H1 (cell line): ENCODE results near the gene CORO2B. TPM values are rescaled to one million over a fixed set of nuclear protein-coding genes. Genes with fewer than 3 reads are reported as not detected.

ENCODE experiments used
- CTCF ChIA-PET: fragments of 300-600 bp; sonication (Branson Sonifier 250); formaldehyde crosslinking; loops from one replicate; lab custom pipeline; 2021; ENCODE audit not compliant: partially characterized antibody; lab: Charles Lee
- POLR2A ChIA-PET: fragments of 300-600 bp; sonication (Branson Sonifier 250); formaldehyde crosslinking; loops from one replicate; lab custom pipeline; 2021; ENCODE audit warnings: inconsistent platforms; ENCODE audit not compliant: partially characterized antibody; lab: Charles Lee
- DNase-seq, 2 experiments: peaks; one replicate each; pipeline versions ENCODE4 v3.0.0 to v3.0.0-alpha.2; 2010 to 2022; ENCODE audit warnings: low spot score in 2 of 2, low read depth in 1 of 2, mixed read lengths in 1 of 2
- FAIRE-seq: peaks from 2 replicates; lab custom pipeline; 2011; peaks lifted over from hg19 to GRCh38; lab: Jason Lieb, UNC
- H2AFZ ChIP-seq: 2 replicates; pipeline ENCODE4 v1.8.1; 2012; ENCODE audit warnings: low read length, inconsistent platforms
- H2AK5ac ChIP-seq: 2 replicates; pipeline ENCODE4 v1.6.1; 2013; ENCODE audit warnings: low read depth, low read length
- H2BK120ac ChIP-seq: replicated peaks from 2 replicates; pipeline ENCODE3; 2013; ENCODE audit warnings: low read depth, low read length, inconsistent platforms
- H2BK12ac ChIP-seq: 2 replicates; pipeline ENCODE4 v1.6.1; 2013; ENCODE audit warnings: low read depth, low read length
- H2BK15ac ChIP-seq: 2 replicates; pipeline ENCODE4 v1.6.1; 2013; ENCODE audit warnings: low read length
- H2BK20ac ChIP-seq: 2 replicates; pipeline ENCODE4 v1.6.1; 2013; ENCODE audit warnings: low read length
- H2BK5ac ChIP-seq: 2 replicates; pipeline ENCODE4 v1.6.1; 2013; ENCODE audit warnings: low read depth, low read length
- H3K14ac ChIP-seq: 2 replicates; pipeline ENCODE4 v1.6.1; 2013; ENCODE audit warnings: inconsistent platforms; ENCODE audit not compliant: insufficient read length
- H3K18ac ChIP-seq: 2 replicates; pipeline ENCODE4 v1.6.1; 2013; ENCODE audit warnings: low read length; ENCODE audit errors: extremely low read depth
- H3K23ac ChIP-seq: 2 replicates; pipeline ENCODE4 v1.6.1; 2013; ENCODE audit warnings: inconsistent platforms; ENCODE audit not compliant: insufficient read length
- H3K23me2 ChIP-seq: 2 replicates; pipeline ENCODE4 v1.6.1; 2013; ENCODE audit warnings: low read depth, low read length
- H3K27ac ChIP-seq: 2 replicates; pipeline ENCODE4 v1.6.1; 2011; ENCODE audit warnings: low read depth, low read length, inconsistent platforms
- H3K27me3 ChIP-seq, 4 experiments: replicated peaks in 1 of 4; 1 replicate in 1 of 4; 2 replicates in 3 of 4; pipeline versions ENCODE4 v1.6.1 to v1.8.1; 2011 to 2013; ENCODE audit warnings: low read length in 3 of 4, mild to moderate bottlenecking in 3 of 4, inconsistent platforms in 2 of 4, mixed read lengths in 2 of 4, moderate library complexity in 1 of 4; ENCODE audit not compliant: control insufficient read depth in 3 of 4, insufficient read depth in 3 of 4; ENCODE audit errors: extremely low read depth in 1 of 4
- H3K36me3 ChIP-seq, 4 experiments: 2 replicates each; pipeline versions ENCODE4 v1.6.1 to v1.8.1; 2011 to 2013; ENCODE audit warnings: mild to moderate bottlenecking in 4 of 4, low read length in 3 of 4, moderate library complexity in 2 of 4, control low read depth in 1 of 4, inconsistent platforms in 1 of 4; ENCODE audit not compliant: insufficient read depth in 4 of 4, control insufficient read depth in 2 of 4
- H3K4ac ChIP-seq: replicated peaks from 2 replicates; pipeline ENCODE3; 2013; ENCODE audit warnings: low read length, low read depth, mixed read lengths, inconsistent platforms; ENCODE audit not compliant: insufficient read length
- H3K4me1 ChIP-seq, 4 experiments: replicated peaks in 1 of 4; 1 replicate in 1 of 4; 2 replicates in 3 of 4; pipeline versions ENCODE4 v1.6.1 to v1.8.1; 2011 to 2013; ENCODE audit warnings: low read length in 3 of 4, inconsistent platforms in 2 of 4, mixed read lengths in 1 of 4; ENCODE audit not compliant: insufficient read depth in 4 of 4, control insufficient read depth in 3 of 4
- H3K4me2 ChIP-seq, 2 experiments: 2 replicates each; pipeline versions ENCODE4 v1.6.1 to v1.8.1; 2011 to 2013; ENCODE audit warnings: low read depth in 2 of 2, low read length in 2 of 2, control low read depth in 1 of 2, inconsistent platforms in 1 of 2, mild to moderate bottlenecking in 1 of 2; ENCODE audit not compliant: insufficient read depth in 1 of 2
- H3K4me3 ChIP-seq, 4 experiments: fragments of 200-600, 300-600 bp in 1 of 4; sonication (generic), shearing (Covaris generic), sonication (Bioruptor Twin) in 1 of 4; 2 replicates each; pipeline versions ENCODE4 v1.5.1 to v1.8.1; 2011 to 2016; ENCODE audit warnings: low read length in 4 of 4, low read depth in 3 of 4, control low read depth in 2 of 4, inconsistent platforms in 2 of 4, mild to moderate bottlenecking in 2 of 4, mixed read lengths in 1 of 4, moderate library complexity in 1 of 4; ENCODE audit not compliant: insufficient read depth in 2 of 4; ENCODE audit errors: extremely low read depth in 1 of 4
- H3K56ac ChIP-seq: replicated peaks from 2 replicates; pipeline ENCODE3; 2013; ENCODE audit warnings: low read depth, mild to moderate bottlenecking, mixed read lengths, low read length, inconsistent platforms; ENCODE audit not compliant: insufficient read length
- H3K79me1 ChIP-seq: 2 replicates; pipeline ENCODE4 v1.6.1; 2013; ENCODE audit warnings: low read depth, low read length, control low read depth
- H3K79me2 ChIP-seq, 2 experiments: 2 replicates each; pipeline versions ENCODE4 v1.6.1 to v1.8.1; 2012 to 2013; ENCODE audit warnings: low read length in 2 of 2, mild to moderate bottlenecking in 2 of 2, inconsistent platforms in 1 of 2; ENCODE audit not compliant: insufficient read depth in 2 of 2, control insufficient read depth in 1 of 2
- H3K9ac ChIP-seq, 4 experiments: replicated peaks in 1 of 4; 1 replicate in 1 of 4; 2 replicates in 3 of 4; pipeline versions ENCODE4 v1.6.1 to v1.8.1; 2011 to 2013; ENCODE audit warnings: low read depth in 3 of 4, low read length in 3 of 4, control low read depth in 2 of 4, mild to moderate bottlenecking in 2 of 4, moderate library complexity in 2 of 4, inconsistent platforms in 1 of 4; ENCODE audit errors: extremely low read depth in 1 of 4
- H3K9me3 ChIP-seq, 2 experiments: 2 replicates each; pipeline versions ENCODE4 v1.6.1 to v1.8.1; 2012 to 2013; ENCODE audit warnings: mild to moderate bottlenecking in 2 of 2, moderate library complexity in 2 of 2, control low read depth in 1 of 2, inconsistent platforms in 1 of 2, low read depth in 1 of 2, low read length in 1 of 2, mixed read lengths in 1 of 2; ENCODE audit not compliant: insufficient read depth in 2 of 2
- H4K20me1 ChIP-seq, 2 experiments: replicated peaks in 1 of 2; 2 replicates each; pipeline versions ENCODE3 to v1.8.1; 2011 to 2013; ENCODE audit warnings: inconsistent platforms in 2 of 2, low read length in 2 of 2, mild to moderate bottlenecking in 1 of 2; ENCODE audit not compliant: insufficient read depth in 2 of 2, control insufficient read depth in 1 of 2
- H4K5ac ChIP-seq: 2 replicates; pipeline ENCODE4 v1.6.1; 2013; ENCODE audit warnings: low read length, low read depth, mixed read lengths, inconsistent platforms; ENCODE audit not compliant: insufficient read length
- H4K8ac ChIP-seq: 2 replicates; pipeline ENCODE4 v1.8.0; 2013; ENCODE audit warnings: mild to moderate bottlenecking, moderate library complexity, low read length, inconsistent platforms; ENCODE audit not compliant: insufficient read depth; ENCODE audit errors: extremely low read depth
- H4K91ac ChIP-seq: replicated peaks from 2 replicates; pipeline ENCODE3; 2013; ENCODE audit warnings: low read length, mixed read lengths, inconsistent platforms; ENCODE audit not compliant: insufficient read length
- CBX5 ChIP-seq: fragments of 300-800, 300-1000 bp; sonication (generic); IDR thresholded peaks from 2 replicates; pipeline ENCODE4 v1.7.1; 2016; ENCODE audit warnings: antibody characterized with exemption, low read length, low read depth
- CHD1 ChIP-seq: IDR thresholded peaks from 2 replicates; pipeline ENCODE4 v1.6.1; 2012; ENCODE audit warnings: low read depth, low read length, improper control_type of control experiment
- EGR1 ChIP-seq: IDR thresholded peaks from 2 replicates; pipeline ENCODE4 v1.6.1; 2011; ENCODE audit warnings: low read depth, low read length, borderline replicate concordance
- NRF1 ChIP-seq: IDR thresholded peaks from 2 replicates; pipeline ENCODE4 v1.6.1; 2011; ENCODE audit warnings: mild to moderate bottlenecking, low read depth, low read length, improper control_type of control experiment
- SIRT6 ChIP-seq: IDR thresholded peaks from one replicate; pipeline ENCODE4 v1.7.1; 2012; ENCODE audit warnings: low read length, inconsistent platforms
- TCF12 ChIP-seq: IDR thresholded peaks from 2 replicates; pipeline ENCODE4 v1.6.1; 2011; ENCODE audit warnings: low read depth, mild to moderate bottlenecking, low read length
- WGBS, 2 experiments: shearing (Covaris generic) in 1 of 2; methylation state at CpG; one replicate each; pipeline versions ENCODE4 v1.1.6 to v1.1.7; 2013 to 2015; ENCODE audit warnings: low lambda C conversion rate in 2 of 2, mixed read lengths in 2 of 2, inconsistent platforms in 1 of 2, low coverage in 1 of 2, missing lambda C conversion rate in 1 of 2; ENCODE audit not compliant: insufficient replicate concordance in 2 of 2, insufficient coverage in 1 of 2, insufficient read length in 1 of 2; ENCODE audit errors: extremely low coverage in 1 of 2, missing lambda C conversion rate in 1 of 2; 5-methylcytosine and 5-hydroxymethylcytosine counted together
- polyA plus RNA-seq, 7 experiments: library from polyadenylated mRNA; depleted of rRNA in 3 of 7; stranded (reverse) in 5 of 7; unstranded in 2 of 7; fragments of >200 nt in 5 of 7; fragments of 200-250 nt in 2 of 7; gene quantifications; 1 replicate in 5 of 7; 2 replicates in 1 of 7; 4 replicates in 1 of 7; pipeline versions ENCODE4 v1.2.1 to v1.2.3, GENCODE V29; 2011 to 2013; ENCODE audit warnings: missing spikeins in 2 of 7, mixed read lengths in 2 of 7
- total RNA-seq: library from RNA; stranded (reverse); fragmentation: NEBNext Ultra II Directional; extraction: Animal tissue kit (Norgen Biotek cat#: 25700); gene quantifications from 2 replicates; pipeline ENCODE4 v1.2.1, GENCODE V29; 2021
- TF ChIP-seq, protein P1 (sequence below), 3 experiments: IDR thresholded peaks; 1 replicate in 2 of 3; 2 replicates in 1 of 3; pipeline versions ENCODE4 v1.5.1 to v1.6.1; 2011; ENCODE audit warnings: low read length in 3 of 3, mild to moderate bottlenecking in 3 of 3, inconsistent platforms in 2 of 3, low read depth in 1 of 3, moderate library complexity in 1 of 3; ENCODE audit not compliant: insufficient read depth in 1 of 3; ENCODE audit errors: control extremely low read depth in 1 of 3

Gene CORO2B
- total and polyA plus RNA-seq, 2 of the 8 experiments (the other 6 are each of a cell fraction or from before 2014, with no cell fraction given), result 3.4 to 6.7 TPM

DNA sequence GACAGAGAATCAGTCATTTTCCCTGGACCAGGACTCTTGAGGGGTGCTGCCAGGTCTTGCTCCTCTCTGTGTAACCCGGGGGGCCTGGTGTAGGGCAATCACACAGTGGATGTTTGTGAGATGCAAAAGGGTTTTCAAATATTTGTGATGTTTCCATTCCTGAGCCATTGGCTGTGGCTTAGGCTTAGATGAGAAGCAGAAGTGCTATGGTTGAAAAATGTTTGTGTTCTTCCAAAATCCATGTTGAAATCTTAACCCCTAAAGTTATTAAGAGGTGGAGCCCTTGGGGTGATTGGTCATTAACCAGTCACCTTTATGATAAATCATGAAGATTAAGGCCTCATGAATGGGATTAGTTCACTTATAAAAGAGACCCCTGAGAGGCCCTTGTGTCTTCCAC is 36.5 kb downstream of the CORO2B start:
- no peak overlapping the region for H2BK20ac ChIP-seq
- no peak overlapping the region for H3K23ac ChIP-seq
- TF ChIP-seq NRF1 (no peak), CHD1 (no peak), SIRT6 (no peak), CBX5 (no peak), EGR1 (no peak), TCF12 (no peak)
- TF ChIP-seq, protein P1, sequence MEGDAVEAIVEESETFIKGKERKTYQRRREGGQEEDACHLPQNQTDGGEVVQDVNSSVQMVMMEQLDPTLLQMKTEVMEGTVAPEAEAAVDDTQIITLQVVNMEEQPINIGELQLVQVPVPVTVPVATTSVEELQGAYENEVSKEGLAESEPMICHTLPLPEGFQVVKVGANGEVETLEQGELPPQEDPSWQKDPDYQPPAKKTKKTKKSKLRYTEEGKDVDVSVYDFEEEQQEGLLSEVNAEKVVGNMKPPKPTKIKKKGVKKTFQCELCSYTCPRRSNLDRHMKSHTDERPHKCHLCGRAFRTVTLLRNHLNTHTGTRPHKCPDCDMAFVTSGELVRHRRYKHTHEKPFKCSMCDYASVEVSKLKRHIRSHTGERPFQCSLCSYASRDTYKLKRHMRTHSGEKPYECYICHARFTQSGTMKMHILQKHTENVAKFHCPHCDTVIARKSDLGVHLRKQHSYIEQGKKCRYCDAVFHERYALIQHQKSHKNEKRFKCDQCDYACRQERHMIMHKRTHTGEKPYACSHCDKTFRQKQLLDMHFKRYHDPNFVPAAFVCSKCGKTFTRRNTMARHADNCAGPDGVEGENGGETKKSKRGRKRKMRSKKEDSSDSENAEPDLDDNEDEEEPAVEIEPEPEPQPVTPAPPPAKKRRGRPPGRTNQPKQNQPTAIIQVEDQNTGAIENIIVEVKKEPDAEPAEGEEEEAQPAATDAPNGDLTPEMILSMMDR (IDR thresholded peaks at IDR 0.05; ENCODE audit: control extremely low read depth in 1 of 3, insufficient read depth in 1 of 3, low read depth in 1 of 3, low read length in 3 of 3), result no peak
- TF ChIP-seq, all 59 proteins: peak for 0
- CTCF ChIA-PET, result interaction anchor here (1.4 to 4.4 kb wide), 5 partner anchors 15 to 59 kb away, joined by 4 to 23 read pairs (median 6); no protein-coding TSS in a partner anchor
- Histone ChIP-seq H3K56ac (no peak overlapping the region), H3K79me2 (no peaks in the 10 kb centered on the region), H3K4ac (no peak overlapping the region), H4K5ac (no peak overlapping the region), H3K9ac (no peak overlapping the region), H2AK5ac (no peak overlapping the region), H3K4me1 (peaks cover 7 to 17% (median 9%) of the 10 kb centered on the region in 4 experiments), H2BK12ac (peak overlapping the region; percentile 94; the same call in 1 of the 2 replicates), H3K27ac (no peak overlapping the region), H3K14ac (no peak overlapping the region), H3K23me2 (no peaks in the 10 kb centered on the region), H2AFZ (0 out of 2 replicates have a peak overlapping the region, but pooled peaks have one; percentile 45), H3K4me2 (0 out of 4 replicates have a peak overlapping the region, but pooled peaks of 1 of the 2 experiments have one; percentile 18), H3K79me1 (no peaks in the 10 kb centered on the region; the same call in 1 of the 2 replicates), H2BK15ac (0 out of 2 replicates have a peak overlapping the region, but pooled peaks have one; percentile 97), H2BK5ac (no peak overlapping the region), H3K18ac (peak overlapping the region; percentile 95; the same call in 1 of the 2 replicates), H3K27me3 (no peaks in the 10 kb centered on the region), H3K4me3 (no peak overlapping the region), H4K91ac (peak overlapping the region; percentile 60), H3K9me3 (no peaks in the 10 kb centered on the region), H4K20me1 (no peaks in the 10 kb centered on the region), H4K8ac (no peak overlapping the region; the same call in 1 of the 2 replicates), H3K36me3 (no peaks in the 10 kb centered on the region; a peak in 1 of 8 replicates), H2BK120ac (no peak overlapping the region)
- POLR2A ChIA-PET, result no interaction called here
- WGBS, 2 experiments, result 81% methylated on average over 1 of the region's 1 CpG; no CpG with 5 or more reads in 1 of the 2 experiments
- DNase-seq (no peak), FAIRE-seq (no peak)
